HCT116 (cell line): ENCODE data around the gene SCN4B. TPM values are rescaled to one million over a fixed set of nuclear protein-coding genes. Genes with fewer than 3 reads are reported as not detected.

Source experiments
- ATAC-seq: fragments of 200-7000 bp; cut with Tn5 transposase; 2 replicates; pipeline ENCODE4 v1.9.1; 2020; ENCODE audit warnings: mild to moderate bottlenecking, moderate library complexity
- BruUV-seq: library from RNA; stranded (reverse); fragments of 400-500 nt; replicated peaks from 2 replicates; lab custom pipeline; 2021; lab: Mats Ljungman, UMichigan
- CTCF ChIA-PET: fragments of 300-600 bp; sonication (Branson Sonifier 250); formaldehyde crosslinking; loops from one replicate; lab custom pipeline; 2021; ENCODE audit warnings: antibody characterized with exemption; lab: Charles Lee
- POLR2A ChIA-PET: fragments of 300-600, 350-600 bp; sonication (Branson Sonifier 250); formaldehyde crosslinking; loops from one replicate; lab custom pipeline; 2021; ENCODE audit warnings: antibody characterized with exemption; lab: Charles Lee
- RAD21 ChIA-PET, 2 experiments: fragments of 300-600 bp; sonication (Branson Sonifier 250); formaldehyde crosslinking; loops; one replicate each; lab custom pipeline; 2023; ENCODE audit warnings: low total read pairs in 2 of 2; ENCODE audit not compliant: uncharacterized antibody in 2 of 2, unreplicated experiment in 2 of 2, low non-redundant PET in 1 of 2; lab: Charles Lee
- DNase-seq: peaks from one replicate; pipeline ENCODE4 v3.0.0-alpha.2; 2010; ENCODE audit warnings: low read depth, low spot score
- H2AFZ ChIP-seq: fragments of 200-600 bp; shearing (Covaris generic), sonication (generic); 2 replicates; pipeline ENCODE4 v1.6.1; 2017; ENCODE audit warnings: low read depth, mixed run types, mixed read lengths, antibody characterized with exemption, low read length; ENCODE audit not compliant: poor library complexity, severe bottlenecking
- H3K27ac ChIP-seq: 2 replicates; pipeline ENCODE4 v1.5.1; 2012; ENCODE audit warnings: low read depth, low read length
- H3K27me3 ChIP-seq: fragments of 200-600 bp; sonication (generic); 2 replicates; pipeline ENCODE4 v1.6.1; 2016; ENCODE audit warnings: mixed run types, low read length, mixed read lengths; ENCODE audit not compliant: insufficient read depth
- H3K36me3 ChIP-seq, 2 experiments: fragments of 200-500 bp in 1 of 2; fragments of 200-600 bp in 1 of 2; sonication (Bioruptor generic) in 1 of 2; sonication (generic) in 1 of 2; 2 replicates each; pipeline versions ENCODE4 v1.5.1 to v1.6.1; 2014 to 2016; ENCODE audit warnings: low read length in 2 of 2, inconsistent platforms in 1 of 2, mixed read lengths in 1 of 2, mixed run types in 1 of 2; ENCODE audit not compliant: insufficient read depth in 2 of 2, control insufficient read depth in 1 of 2
- H3K4me1 ChIP-seq, 2 experiments: fragments of 200-600 bp in 1 of 2; sonication (generic) in 1 of 2; 2 replicates each; pipeline versions ENCODE4 v1.5.1 to v1.6.1; 2012 to 2017; ENCODE audit warnings: low read length in 2 of 2, inconsistent platforms in 1 of 2, mild to moderate bottlenecking in 1 of 2, mixed read lengths in 1 of 2, mixed run types in 1 of 2, moderate library complexity in 1 of 2; ENCODE audit not compliant: insufficient read depth in 2 of 2, control insufficient read depth in 1 of 2
- H3K4me2 ChIP-seq: fragments of 200-600 bp; sonication (generic); 2 replicates; pipeline ENCODE4 v1.6.1; 2017; ENCODE audit warnings: mixed run types, low read length, mixed read lengths
- H3K4me3 ChIP-seq, 2 experiments: fragments of 200-600 bp in 1 of 2; sonication (generic) in 1 of 2; replicated peaks in 1 of 2; 2 replicates each; pipeline ENCODE4 v1.5.1; 2011 to 2016; ENCODE audit warnings: low read length in 2 of 2, control low read depth in 1 of 2, low read depth in 1 of 2, mild to moderate bottlenecking in 1 of 2, mixed read lengths in 1 of 2, mixed run types in 1 of 2
- H3K79me2 ChIP-seq: fragments of 200-600 bp; sonication (generic); 2 replicates; pipeline ENCODE4 v1.6.1; 2017; ENCODE audit warnings: mild to moderate bottlenecking, mixed run types, low read length, moderate library complexity, mixed read lengths; ENCODE audit not compliant: insufficient read depth
- H3K9ac ChIP-seq: fragments of 200-600 bp; sonication (generic); 2 replicates; pipeline ENCODE4 v1.6.1; 2016; ENCODE audit warnings: low read length, mixed read lengths
- H3K9me2 ChIP-seq: fragments of 200-600 bp; sonication (generic), shearing (Covaris generic); 2 replicates; pipeline ENCODE4 v1.6.1; 2017; ENCODE audit warnings: mixed run types, mild to moderate bottlenecking, moderate library complexity; ENCODE audit not compliant: insufficient read depth
- H3K9me3 ChIP-seq, 2 experiments: fragments of 200-500 bp in 1 of 2; fragments of 200-600 bp in 1 of 2; sonication (Bioruptor generic) in 1 of 2; sonication (generic) in 1 of 2; 2 replicates each; pipeline ENCODE4 v1.6.1; 2014 to 2017; ENCODE audit warnings: low read length in 2 of 2, mixed read lengths in 2 of 2, inconsistent platforms in 1 of 2, low read depth in 1 of 2, mild to moderate bottlenecking in 1 of 2, mixed run types in 1 of 2, moderate library complexity in 1 of 2; ENCODE audit not compliant: control insufficient read depth in 1 of 2, insufficient read depth in 1 of 2
- H4K20me1 ChIP-seq: fragments of 200-600 bp; sonication (generic), shearing (Covaris generic); 2 replicates; pipeline ENCODE4 v1.6.1; 2017; ENCODE audit warnings: mixed run types, mild to moderate bottlenecking, moderate library complexity; ENCODE audit not compliant: insufficient read depth
- ATF3 ChIP-seq: IDR thresholded peaks from 2 replicates; pipeline ENCODE4 v1.6.1; 2012
- CBX3 ChIP-seq: IDR thresholded peaks from 2 replicates; pipeline ENCODE4 v1.6.1; 2012; ENCODE audit warnings: low read depth
- CEBPB ChIP-seq: IDR thresholded peaks from 2 replicates; pipeline ENCODE4 v1.6.1; 2012; ENCODE audit warnings: low read depth
- EGR1 ChIP-seq: IDR thresholded peaks from 2 replicates; pipeline ENCODE4 v1.6.1; 2012; ENCODE audit warnings: low read depth
- ELF1 ChIP-seq: IDR thresholded peaks from 2 replicates; pipeline ENCODE4 v1.6.1; 2012; ENCODE audit warnings: low read depth, borderline replicate concordance
- EZH2 ChIP-seq: fragments of 200-600 bp; sonication (generic); IDR thresholded peaks from 2 replicates; pipeline ENCODE4 v1.6.1; 2017; ENCODE audit warnings: antibody characterized with exemption, mixed run types
- EZH2phosphoT487 ChIP-seq: fragments of 200-600 bp; IDR thresholded peaks from 2 replicates; pipeline ENCODE4 v1.6.1; 2018; ENCODE audit warnings: antibody characterized with exemption, borderline replicate concordance
- FOSL1 ChIP-seq: IDR thresholded peaks from 2 replicates; pipeline ENCODE4 v1.6.1; 2012; ENCODE audit warnings: low read depth
- JUND ChIP-seq: IDR thresholded peaks from 2 replicates; pipeline ENCODE4 v1.6.1; 2012
- MAX ChIP-seq: IDR thresholded peaks from 2 replicates; pipeline ENCODE4 v1.6.1; 2012
- POLR2A ChIP-seq: IDR thresholded peaks from 2 replicates; pipeline ENCODE4 v1.7.0; 2011; ENCODE audit warnings: borderline replicate concordance; ENCODE audit not compliant: insufficient read depth, insufficient read length; ENCODE audit errors: extremely low read depth
- POLR2AphosphoS5 ChIP-seq: IDR thresholded peaks from 2 replicates; pipeline ENCODE4 v1.6.1; 2011; ENCODE audit warnings: mild to moderate bottlenecking, low read depth, low read length, moderate library complexity
- RAD21 ChIP-seq: IDR thresholded peaks from 2 replicates; pipeline ENCODE4 v1.6.1; 2012; ENCODE audit warnings: low read depth, mild to moderate bottlenecking
- REST ChIP-seq: IDR thresholded peaks from 2 replicates; pipeline ENCODE4 v1.6.1; 2012; ENCODE audit warnings: low read depth
- SP1 ChIP-seq: IDR thresholded peaks from 2 replicates; pipeline ENCODE4 v1.6.1; 2012; ENCODE audit warnings: low read depth
- SRF ChIP-seq: IDR thresholded peaks from 2 replicates; pipeline ENCODE4 v1.6.1; 2012; ENCODE audit warnings: low read depth
- ZBTB33 ChIP-seq: IDR thresholded peaks from 2 replicates; pipeline ENCODE4 v1.6.1; 2011; ENCODE audit warnings: mild to moderate bottlenecking, low read length, moderate library complexity; ENCODE audit not compliant: insufficient replicate concordance; ENCODE audit errors: extremely low read depth
- ZFX ChIP-seq: fragments of 450-650 bp; IDR thresholded peaks from 2 replicates; pipeline ENCODE4 v1.6.1; 2017
- ZNF274 ChIP-seq: fragments of 200-500 bp; sonication (Bioruptor generic); IDR thresholded peaks from 2 replicates; pipeline ENCODE4 v1.6.1; 2014; ENCODE audit warnings: mild to moderate bottlenecking, low read depth, low read length, inconsistent platforms
- intact Hi-C: fragments of 100-400 bp; cut with micrococcal nuclease; formaldehyde crosslinking; loops from 2 replicates; pipeline ENCODE4 v1.10.0; 2022
- total RNA-seq: library from RNA; stranded (reverse); gene quantifications from one replicate; pipeline ENCODE4 v1.2.1, GENCODE V29; 2021; ENCODE audit not compliant: unreplicated experiment

SCN4B gene
- total RNA-seq, 1 experiment from 2014 or later, result 0.32 TPM

- Histone ChIP-seq H3K27ac (no peak overlapping the region), H3K9me2 (no peaks in the 10 kb centered on the region), H3K9me3 (no peaks in the 10 kb centered on the region), H3K27me3 (no peaks in the 10 kb centered on the region), H3K36me3 (no peaks in the 10 kb centered on the region), H3K4me2 (no peak overlapping the region), H3K4me1 (peaks cover 10 to 23% of the 10 kb centered on the region in 2 experiments; a peak in 3 of 4 replicates), H3K79me2 (no peaks in the 10 kb centered on the region), H2AFZ (no peak overlapping the region), H3K9ac (no peak overlapping the region), H4K20me1 (no peaks in the 10 kb centered on the region), H3K4me3 (no peak overlapping the region)
- ATAC-seq (no peak), DNase-seq (no peak)
- ChIA-PET CTCF (interaction anchor here (1.0 to 2.3 kb wide), 3 partner anchors 10 to 14 kb away, joined by 3 to 14 read pairs (median 6); no protein-coding TSS in a partner anchor), POLR2A (interaction anchor here (1.6 to 1.7 kb wide), 2 partner anchors 14 to 31 kb away, joined by 3 to 4 read pairs; no protein-coding TSS in a partner anchor), RAD21 (interaction anchor here in 1 of 2 experiments (1.0 kb wide), 1 partner anchor 14 kb away, joined by 3 read pairs; no protein-coding TSS in a partner anchor)
- TF ChIP-seq POLR2AphosphoS5 (no peak), EZH2phosphoT487 (no peak), ELF1 (no peak), FOSL1 (no peak), JUND (no peak), RAD21 (no peak), REST (no peak), ZBTB33 (no peak), ATF3 (no peak), SRF (no peak), CEBPB (no peak), EGR1 (no peak), ZNF274 (no peak), EZH2 (no peak), CBX3 (no peak), MAX (no peak), SP1 (no peak), ZFX (no peak), POLR2A (no peak)
- BruUV-seq, result no TSS peak
- intact Hi-C loops, result loop anchor here (10.0 kb wide), 1 partner anchor 537 kb away; no protein-coding TSS in a partner anchor
These were observed 4.7 kb upstream of the SCN4B start for GRCh38 chr11:118157186-118157895.
